ENCODE results near the gene ARHGEF7. TPM values are rescaled to one million over a fixed set of nuclear protein-coding genes. Genes with fewer than 3 reads are reported as not detected.

Gene ARHGEF7
- total RNA-seq, 2 donors from 2014 or later = 57.9 to 97.3 TPM

- H3K27me3 ChIP-seq (replicated peaks; ENCODE audit: insufficient read depth) = no peaks in the 10 kb centered on the region
- TF ChIP-seq POLR2A (IDR thresholded peaks at IDR 0.05) (no peak), POLR2AphosphoS5 (IDR thresholded peaks at IDR 0.05) (no peak), CTCF (IDR thresholded peaks at IDR 0.05) (no peak)
- H3K36me3 ChIP-seq = no peaks in the 10 kb centered on the region
- WGBS = 79% methylated on average over 4 of the region's 4 CpGs
- intact Hi-C loops (cut with DNase I) = no loop called here
- no peak for DNase-seq (ENCODE audit: low spot score)
- no peak overlapping the region for H3K4me3 ChIP-seq
- no peaks in the 10 kb centered on the region for H3K9me3 ChIP-seq
- no peak overlapping the region for H3K27ac ChIP-seq
- peaks cover 6% of the 10 kb centered on the region for H3K4me1 ChIP-seq (replicated peaks)
Measured at GRCh38 chr13:111202156-111202621, 87.1 kb downstream of the ARHGEF7 start.

- intact Hi-C loops (cut with DNase I) = no loop called here
- Histone ChIP-seq H3K4me3 (no peak overlapping the region), H3K27ac (no peak overlapping the region), H3K9me3 (no peaks in the 10 kb centered on the region), H3K36me3 (no peaks in the 10 kb centered on the region), H3K27me3 (replicated peaks; ENCODE audit: insufficient read depth) (no peaks in the 10 kb centered on the region), H3K4me1 (replicated peaks) (peaks cover 6% of the 10 kb centered on the region)
- DNase-seq (ENCODE audit: low spot score) = no peak
- 23% methylated on average over 1 of the region's 1 CpG for WGBS
- no peak for TF ChIP-seq POLR2AphosphoS5 (IDR thresholded peaks at IDR 0.05)
Measured at GRCh38 chr13:111202745-111203144, 87.6 kb downstream of the ARHGEF7 start.

GRCh38 chr13:111203736-111204389 lies 88.8 kb downstream of the ARHGEF7 start:
- no peak overlapping the region for H3K4me3 ChIP-seq
- WGBS = 67% methylated on average over 11 of the region's 11 CpGs
- H3K27ac ChIP-seq = peak overlapping the region in 1 of 2 donors; percentile 1

GRCh38 chr13:111204438-111205177 lies 89.5 kb downstream of the ARHGEF7 start:
- H3K9me3 ChIP-seq = no peaks in the 10 kb centered on the region
- TF ChIP-seq POLR2A (IDR thresholded peaks at IDR 0.05) (no peak), CTCF (IDR thresholded peaks at IDR 0.05) (no peak), POLR2AphosphoS5 (IDR thresholded peaks at IDR 0.05) (no peak)
- H3K27ac ChIP-seq = peak overlapping the region; percentile 1 to 3
- DNase-seq (ENCODE audit: low spot score) = no peak
- WGBS = 18% methylated on average over 16 of the region's 16 CpGs
- H3K4me3 ChIP-seq = no peak overlapping the region
- H3K4me1 ChIP-seq (replicated peaks) = peaks cover 6% of the 10 kb centered on the region
- intact Hi-C loops (cut with DNase I) = no loop called here
- H3K36me3 ChIP-seq = no peaks in the 10 kb centered on the region
- no peaks in the 10 kb centered on the region for H3K27me3 ChIP-seq (replicated peaks; ENCODE audit: insufficient read depth)

More at GRCh38 chr13:111203736-111204389, 88.8 kb downstream of the ARHGEF7 start:
- Histone ChIP-seq H3K9me3 (no peaks in the 10 kb centered on the region), H3K4me1 (replicated peaks) (peaks cover 6% of the 10 kb centered on the region), H3K36me3 (no peaks in the 10 kb centered on the region), H3K27me3 (replicated peaks; ENCODE audit: insufficient read depth) (no peaks in the 10 kb centered on the region)
- intact Hi-C loops (cut with DNase I) = no loop called here
- TF ChIP-seq CTCF (IDR thresholded peaks at IDR 0.05) (no peak), POLR2A (IDR thresholded peaks at IDR 0.05) (no peak), POLR2AphosphoS5 (IDR thresholded peaks at IDR 0.05) (no peak)
- no peak for DNase-seq (ENCODE audit: low spot score)

- 85% methylated on average over 12 of the region's 12 CpGs for WGBS
- TF ChIP-seq CTCF (IDR thresholded peaks at IDR 0.05) (no peak), POLR2AphosphoS5 (IDR thresholded peaks at IDR 0.05) (no peak), POLR2A (IDR thresholded peaks at IDR 0.05) (no peak)
Measured at GRCh38 chr13:111206148-111206547, 91.0 kb downstream of the ARHGEF7 start.

More at GRCh38 chr13:111206148-111206547, 91.0 kb downstream of the ARHGEF7 start:
- Histone ChIP-seq H3K27me3 (replicated peaks; ENCODE audit: insufficient read depth) (no peaks in the 10 kb centered on the region), H3K9me3 (no peaks in the 10 kb centered on the region), H3K4me3 (no peak overlapping the region), H3K4me1 (replicated peaks) (peaks cover 6% of the 10 kb centered on the region), H3K27ac (no peak overlapping the region), H3K36me3 (no peaks in the 10 kb centered on the region)
- intact Hi-C loops (cut with DNase I) = no loop called here
- no peak for DNase-seq (ENCODE audit: low spot score)
